Heart right ventricle (tissue), 16 donors: Measurements from ENCODE around the gene TXNDC2. TPM values are rescaled to one million over a fixed set of nuclear protein-coding genes. Genes with fewer than 3 reads are reported as not detected.

ENCODE experiments used
- ATAC-seq, 8 donors: fragments of 200-7000 bp; cut with Tn5 transposase; one replicate each; pipeline ENCODE4 v1.9.1; 2020; ENCODE audit warnings: mild to moderate bottlenecking in 8 of 8, moderate library complexity in 8 of 8, moderate number of reproducible peaks in 1 of 8
- DNase-seq, 2 donors: peaks; one replicate each; pipeline ENCODE4 v3.0.0-alpha.2; 2020
- H3K27ac ChIP-seq, 10 donors: fragments of 200-600 bp; sonication (generic) in 2 of 10; one replicate each; pipeline versions ENCODE4 v1.5.0 to v1.8.0; 2020 to 2022; ENCODE audit warnings: mild to moderate bottlenecking in 3 of 10
- H3K27me3 ChIP-seq, 7 donors: fragments of 200-600 bp; one replicate each; pipeline ENCODE4 v1.8.0; 2021 to 2022; ENCODE audit warnings: mild to moderate bottlenecking in 2 of 7
- H3K36me3 ChIP-seq, 9 donors: fragments of 200-600 bp; sonication (generic) in 1 of 9; one replicate each; pipeline versions ENCODE4 v1.5.0 to v1.8.0; 2020 to 2022; ENCODE audit warnings: mild to moderate bottlenecking in 2 of 9
- H3K4me1 ChIP-seq, 9 donors: fragments of 200-600 bp; sonication (generic) in 1 of 9; one replicate each; pipeline versions ENCODE4 v1.5.0 to v1.8.0; 2020 to 2022; ENCODE audit warnings: mild to moderate bottlenecking in 4 of 9
- H3K4me3 ChIP-seq, 10 donors: fragments of 200-600 bp; sonication (generic) in 2 of 10; one replicate each; pipeline versions ENCODE4 v1.5.0 to v1.8.0; 2020 to 2022; ENCODE audit warnings: mild to moderate bottlenecking in 7 of 10, moderate library complexity in 2 of 10
- H3K9me3 ChIP-seq, 11 donors: fragments of 200-600 bp in 10 of 11; sonication (generic) in 2 of 11; one replicate each; pipeline versions ENCODE4 v1.5.0 to v1.8.0; 2013 to 2022; ENCODE audit warnings: mild to moderate bottlenecking in 2 of 11, control low read depth in 1 of 11, moderate library complexity in 1 of 11
- CTCF ChIP-seq, 9 donors: fragments of 200-600 bp; sonication (generic) in 2 of 9; IDR thresholded peaks; one replicate each; pipeline versions ENCODE4 v1.5.0 to v1.8.0; 2021 to 2022; ENCODE audit warnings: antibody characterized with exemption in 9 of 9, mild to moderate bottlenecking in 5 of 9, moderate library complexity in 1 of 9
- WGBS, 2 donors: extraction: QIAGEN DNeasy Blood & Tissue Kit; methylation state at CpG; one replicate each; pipeline ENCODE4 v1.1.7; 2013; ENCODE audit warnings: inconsistent platforms in 1 of 2; 5-methylcytosine and 5-hydroxymethylcytosine counted together
- intact Hi-C, 10 donors: fragments of 100-400 bp; cut with DNase I; formaldehyde crosslinking; loops; one replicate each; pipeline versions ENCODE4 v1.11.1 to v1.14.2; 2022
- long read RNA-seq, 3 donors: library from polyadenylated mRNA; unstranded; transcript quantifications; one replicate each; pipeline ENCODE4 v2.0.0, GENCODE V29; 2020 to 2021
- polyA plus RNA-seq, 2 donors: library from polyadenylated mRNA; stranded (reverse); fragments of 200-250 nt; gene quantifications; one replicate each; pipeline ENCODE4 v1.2.3, GENCODE V29; 2013
- total RNA-seq, 10 donors: library from RNA; stranded (reverse); fragmentation: NEBNext Ultra II Directional in 3 of 10; extraction: Animal tissue kit (Norgen Biotek cat#: 25700) in 3 of 10; gene quantifications; one replicate each; pipeline versions ENCODE4 v1.2.1 to v1.2.4, GENCODE V29; 2021 to 2023
- donor health status: Arrhythmogenic right ventricular cardiomyopathy.
- donor health status: ischemic (EF 13 %, LVEDD 7.1; RV severe dilation, severe dysfunction).
- donor health status: healthy with polysubstance abuse.
- donor health status: DM: no; HTN: yes; CAD: no.
- donor health status: DM: no; HTN: no; CAD: no.
- donor health status: ischemic (EF 25% LVEDD 6.9; RV normal size, moderate dysfunction).
- donor health status: ischemic (EF 25% LVEDD 5.7; RV mildly dilated, moderate dysfunction).
- donor health status: healthy.
- donor health status: DM: yes; HTN: yes; CAD: no.
- donor health status: Ischemic cardiomyopathy.
- donor health status: ischemic (EF 35%, LVEDD 5.7; RV mildly dilated, moderate dysfunction).
- donor health status: nonischemic (EF 11% LVEDD 7.7; RV severe dilation, severe dysfunction).
- donor health status: DM: yes; HTN: yes; CAD: no.
- donor health status: PGD.
- donor health status: ischemic (EF 29% LVEDD 5.4; RV normal size, mild dysfunction).
- donor health status: nonischemic (EF 23%, LVEDD 6.1; RV moderate dilation, normal function).

TXNDC2 gene
- total RNA-seq = under 1 TPM in 1 of 10 donors, not detected in 9; 0.22 TPM
- polyA plus RNA-seq = under 1 TPM in 1 of 2 donors, not detected in 1; 0.04 TPM
- long read RNA-seq, donor 1 = 0 reads
- long read RNA-seq, donor 2 = 0 reads
- long read RNA-seq, donor 3 = 0 reads

GRCh38 chr18:9885170-9886004 lies at the start of gene TXNDC2:
Gene TXNDC2 (plus strand): TSS chr18:9885973. CDS start chr18:9886681, 708 bp downstream.
- TF ChIP-seq CTCF (IDR thresholded peaks at IDR 0.05) = no peak
- no peak for ATAC-seq
- 91 to 93% methylated on average over 8 of the region's 8 CpGs for WGBS, 2 donors

GRCh38 chr18:9838144-9838877 lies 47.5 kb upstream of the TXNDC2 start:
- ATAC-seq (peak; percentile 73 to 95 (median 84)), DNase-seq (peak; percentile 37 to 55)
- H3K4me3 ChIP-seq = no peak overlapping the region
- H3K9me3 ChIP-seq = no peaks in the 10 kb centered on the region
- no peaks in the 10 kb centered on the region for H3K27me3 ChIP-seq
- peaks cover 0 to 19% (median 0%) of the 10 kb centered on the region in 9 donors for H3K36me3 ChIP-seq
- peaks cover 3 to 47% (median 18%) of the 10 kb centered on the region in 9 donors for H3K4me1 ChIP-seq
- no peak for TF ChIP-seq CTCF (IDR thresholded peaks at IDR 0.05)
- intact Hi-C loops = no loop called here
- WGBS, 2 donors = 38 to 61% methylated on average over 10 of the region's 10 CpGs
- H3K27ac ChIP-seq = peak overlapping the region; percentile 43 to 84 (median 70)

More at GRCh38 chr18:9885170-9886004, at the start of gene TXNDC2:
- Histone ChIP-seq H3K4me3 (no peak within 1 kb of the TSS), H3K36me3 (no peaks in the 10 kb centered on the region), H3K9me3 (no peaks in the 10 kb centered on the region), H3K27me3 (no peaks in the 10 kb centered on the region), H3K4me1 (peaks cover 0 to 5% (median 0%) of the 10 kb centered on the region in 9 donors), H3K27ac (no peak within 1 kb of the TSS)
- intact Hi-C loops = no loop called here
- no peak for DNase-seq

- Histone ChIP-seq H3K4me3 (no peak overlapping the region), H3K4me1 (peaks cover 3 to 47% (median 18%) of the 10 kb centered on the region in 9 donors), H3K9me3 (no peaks in the 10 kb centered on the region), H3K36me3 (peaks cover 0 to 19% (median 0%) of the 10 kb centered on the region in 9 donors), H3K27me3 (no peaks in the 10 kb centered on the region), H3K27ac (peak overlapping the region in 9 of 10 donors; percentile 17 to 84 (median 73))
- no peak for TF ChIP-seq CTCF (IDR thresholded peaks at IDR 0.05)
- no peak for DNase-seq
- intact Hi-C loops = no loop called here
- WGBS, 2 donors = 92 to 94% methylated on average over 8 of the region's 8 CpGs
- ATAC-seq = no peak
These were observed 46.6 kb upstream of the TXNDC2 start for GRCh38 chr18:9839211-9839610.

- Histone ChIP-seq H3K4me3 (no peak overlapping the region), H3K4me1 (peaks cover 3 to 47% (median 18%) of the 10 kb centered on the region in 9 donors), H3K36me3 (peaks cover 0 to 19% (median 0%) of the 10 kb centered on the region in 9 donors), H3K9me3 (no peaks in the 10 kb centered on the region), H3K27me3 (no peaks in the 10 kb centered on the region), H3K27ac (peak overlapping the region in 1 of 10 donors; percentile 63)
- intact Hi-C loops = loop anchor here in 2 of 10 donors (10.0 kb wide), 1 partner anchor 75 kb away; the partner anchor contains the start of gene VAPA (in 2 of the 2)
- WGBS, 2 donors = 79 to 81% methylated on average over 10 of the region's 10 CpGs
- ATAC-seq (no peak), DNase-seq (no peak)
- TF ChIP-seq CTCF (IDR thresholded peaks at IDR 0.05) = no peak
These were observed 45.9 kb upstream of the TXNDC2 start for GRCh38 chr18:9839853-9840252.
